ENCODE results near the gene KLHL26. TPM values are rescaled to one million over a fixed set of nuclear protein-coding genes. Genes with fewer than 3 reads are reported as not detected.

KLHL26 gene
- total RNA-seq, 4 donors from 2014 or later = 7.0 to 15.7 (median 7.6) TPM

DNA sequence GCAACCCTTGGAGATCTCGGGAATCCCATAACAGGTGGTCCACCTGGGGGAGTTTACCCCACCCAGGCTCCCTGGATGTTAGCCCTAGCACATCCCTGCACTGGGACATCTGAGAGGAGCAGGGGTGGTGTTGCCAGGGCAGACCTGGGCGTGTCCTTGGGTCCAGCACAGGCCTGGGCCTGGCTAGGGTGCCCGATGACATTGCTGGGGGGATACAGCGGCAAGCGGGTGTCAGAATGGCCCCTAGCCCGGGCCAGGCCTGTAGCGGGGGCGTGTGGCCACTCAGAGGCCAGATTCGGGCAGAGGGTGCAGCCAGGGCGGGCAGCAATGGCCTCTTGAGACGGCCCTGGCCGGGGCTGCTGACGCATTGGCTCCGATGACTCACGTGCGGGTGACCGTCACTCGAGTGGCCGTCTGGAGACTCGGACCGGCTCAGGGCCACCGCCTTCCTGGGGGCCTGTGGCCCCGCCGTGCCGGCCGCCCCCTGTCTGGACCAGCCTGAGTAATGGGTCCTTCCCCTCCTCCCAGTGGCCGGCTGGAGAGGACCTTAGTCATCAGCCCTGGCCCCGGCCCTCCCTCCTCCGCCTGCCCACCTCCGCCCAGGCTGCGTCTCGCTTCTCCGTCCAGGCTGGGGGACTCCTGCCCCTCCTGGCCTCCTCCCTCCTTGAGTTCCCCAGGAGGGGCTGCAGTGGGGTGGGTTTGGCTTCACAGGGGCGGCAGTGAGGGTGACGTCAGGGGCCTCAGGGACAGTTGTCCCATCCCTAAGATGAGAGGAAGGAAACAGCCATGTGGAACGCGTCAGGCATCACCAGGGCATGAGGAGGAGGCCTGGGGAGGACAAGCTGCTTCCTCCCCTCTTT is 23.5 kb downstream of the KLHL26 start:
- Histone ChIP-seq H3K4me1 (peaks cover 0 to 23% (median 0%) of the 10 kb centered on the region in 4 donors), H3K4me3 (no peak overlapping the region), H3K36me3 (no peaks in the 10 kb centered on the region), H3K27me3 (no peaks in the 10 kb centered on the region), H3K27ac (peak overlapping the region; percentile 64 to 72 (median 69)), H3K9me3 (no peaks in the 10 kb centered on the region)
- peak; percentile 28 for DNase-seq
- no peak for TF ChIP-seq CTCF (IDR thresholded peaks at IDR 0.05)
- TF ChIP-seq POLR2A (IDR thresholded peaks at IDR 0.05) = no peak
- no peak for TF ChIP-seq POLR2AphosphoS5 (IDR thresholded peaks at IDR 0.05)
- TF ChIP-seq EP300 (IDR thresholded peaks at IDR 0.05; ENCODE audit: low read depth) = no peak
- WGBS, 2 donors (ENCODE audit: low coverage in 1 of 2) = 92% methylated on average over 37 of the region's 37 CpGs; no CpG with 5 or more reads in 1 of the 2 donors
- in situ Hi-C loops (cut with MboI; ENCODE audit: low pct_ligation_motif_present in 1 of 4, low pct_unique_long_range_greater_than_20kb in 1 of 4, low sequenced_read_pairs in 3 of 4) (no loop called here), intact Hi-C loops (cut with DNase I; ENCODE audit: low total_unique reads) (no loop called here)

DNA sequence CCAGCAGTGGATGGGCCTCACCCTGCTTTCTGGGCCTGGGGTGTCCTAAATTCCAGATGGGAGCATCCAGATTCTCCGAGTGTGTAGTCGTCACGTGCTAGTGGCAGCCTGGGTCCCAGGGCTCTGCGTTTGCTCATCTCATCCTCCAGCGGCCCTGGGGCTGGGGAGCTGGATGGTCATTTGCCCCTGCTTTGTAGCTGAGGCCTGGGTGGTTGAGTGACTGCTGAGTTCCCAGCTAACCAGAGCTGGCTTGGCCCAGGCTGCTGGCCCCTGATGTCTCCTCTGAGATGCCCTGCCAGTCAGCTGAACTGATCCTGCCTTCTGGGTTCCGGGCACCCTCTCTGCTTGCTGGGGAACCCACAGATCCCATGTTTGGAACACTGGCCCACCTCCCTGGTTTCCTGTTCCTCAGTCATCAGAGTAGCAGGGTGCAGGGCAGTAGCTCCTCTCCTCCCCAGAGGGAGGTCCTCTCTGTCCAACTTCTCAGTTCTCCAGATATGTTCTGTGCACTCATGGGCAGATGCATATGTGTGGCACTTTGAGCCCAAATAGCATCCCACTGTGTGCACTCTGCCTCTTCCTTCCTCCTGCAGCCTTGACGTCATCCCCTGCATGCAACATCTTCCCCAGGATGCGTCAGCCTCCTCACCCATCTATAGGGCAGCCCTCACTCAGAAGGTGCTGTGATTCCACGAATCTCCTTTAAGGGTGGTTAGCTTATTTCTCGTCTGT is 24.3 kb downstream of the KLHL26 start:
- H3K4me1 ChIP-seq = peaks cover 0 to 23% (median 0%) of the 10 kb centered on the region in 4 donors

DNA sequence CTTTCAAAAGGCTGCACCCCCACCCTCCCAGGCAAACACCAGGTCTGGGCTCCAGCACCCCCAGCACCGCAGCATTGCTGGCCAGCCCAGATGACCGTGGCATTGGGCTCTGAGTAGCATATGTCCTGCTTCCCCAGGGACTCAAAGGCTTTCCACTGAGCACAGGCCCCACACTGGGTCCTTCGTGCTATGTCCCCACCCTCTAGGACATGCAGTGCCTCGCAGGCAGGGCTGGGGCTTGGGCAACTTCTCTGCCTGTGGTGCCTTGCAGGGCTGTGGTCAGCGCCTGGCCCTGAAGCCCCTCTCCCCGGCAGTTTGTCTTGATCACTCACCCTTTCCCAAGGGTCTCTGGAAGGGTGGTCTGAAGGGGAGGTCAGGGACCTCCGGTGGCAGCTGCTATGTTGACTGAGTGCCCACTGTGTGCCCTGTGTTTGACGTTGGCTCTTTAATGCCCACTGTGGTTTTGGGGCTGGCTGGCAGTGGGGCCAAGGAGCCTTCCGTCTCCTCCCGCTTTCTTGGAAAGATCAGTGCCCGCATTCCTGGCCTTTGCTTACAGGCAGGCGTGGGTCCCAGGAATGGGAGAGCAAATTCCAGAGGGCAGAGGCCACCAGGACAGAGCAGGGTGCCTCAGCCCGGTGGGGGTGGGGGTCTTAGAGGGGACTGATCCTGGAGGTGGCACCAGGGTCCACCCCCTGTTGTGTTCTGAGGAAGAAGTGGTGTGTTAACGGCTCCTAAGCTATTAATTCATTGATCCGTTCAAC is 26.3 kb downstream of the KLHL26 start:
- intact Hi-C loops (cut with DNase I; ENCODE audit: low total_unique reads) = no loop called here

More for the DNA sequence above, 24.3 kb downstream of the KLHL26 start:
- no peaks in the 10 kb centered on the region for H3K9me3 ChIP-seq
- in situ Hi-C loops (cut with MboI; ENCODE audit: low pct_ligation_motif_present in 1 of 4, low pct_unique_long_range_greater_than_20kb in 1 of 4, low sequenced_read_pairs in 3 of 4) = no loop called here
- H3K27me3 ChIP-seq = no peaks in the 10 kb centered on the region
- H3K27ac ChIP-seq = peak overlapping the region; percentile 64 to 72 (median 69)
- 92 to 100% methylated on average over 3 to 10 of the region's 10 CpGs for WGBS, 2 donors (ENCODE audit: low coverage in 1 of 2)
- no peaks in the 10 kb centered on the region for H3K36me3 ChIP-seq
- H3K4me3 ChIP-seq = no peak overlapping the region
- DNase-seq = no peak
- intact Hi-C loops (cut with DNase I; ENCODE audit: low total_unique reads) = no loop called here
- TF ChIP-seq EP300 (IDR thresholded peaks at IDR 0.05; ENCODE audit: low read depth) (no peak), POLR2A (IDR thresholded peaks at IDR 0.05) (no peak), POLR2AphosphoS5 (IDR thresholded peaks at IDR 0.05) (no peak), CTCF (IDR thresholded peaks at IDR 0.05) (no peak)

More for the DNA sequence above, 26.3 kb downstream of the KLHL26 start:
- WGBS, 2 donors (ENCODE audit: low coverage in 1 of 2) = 72 to 100% methylated on average over 1 to 15 of the region's 15 CpGs
- no peak for TF ChIP-seq CTCF (IDR thresholded peaks at IDR 0.05)
- TF ChIP-seq EP300 (IDR thresholded peaks at IDR 0.05; ENCODE audit: low read depth) = no peak
- TF ChIP-seq POLR2AphosphoS5 (IDR thresholded peaks at IDR 0.05) = no peak
- no peak for TF ChIP-seq POLR2A (IDR thresholded peaks at IDR 0.05)
- in situ Hi-C loops (cut with MboI; ENCODE audit: low pct_ligation_motif_present in 1 of 4, low pct_unique_long_range_greater_than_20kb in 1 of 4, low sequenced_read_pairs in 3 of 4) = no loop called here
- peak overlapping the region in 2 of 4 donors; percentile 8 to 21 for H3K27ac ChIP-seq
- no peak overlapping the region for H3K4me3 ChIP-seq
- peaks cover 0 to 6% (median 4%) of the 10 kb centered on the region in 4 donors for H3K36me3 ChIP-seq
- H3K27me3 ChIP-seq = no peaks in the 10 kb centered on the region
- DNase-seq = no peak
- H3K4me1 ChIP-seq = peaks cover 0 to 14% (median 2%) of the 10 kb centered on the region in 4 donors
- H3K9me3 ChIP-seq = no peaks in the 10 kb centered on the region

Measured in transverse colon (tissue), 4 donors.